Measurements from ENCODE around the gene ARHGEF28.

DNA sequence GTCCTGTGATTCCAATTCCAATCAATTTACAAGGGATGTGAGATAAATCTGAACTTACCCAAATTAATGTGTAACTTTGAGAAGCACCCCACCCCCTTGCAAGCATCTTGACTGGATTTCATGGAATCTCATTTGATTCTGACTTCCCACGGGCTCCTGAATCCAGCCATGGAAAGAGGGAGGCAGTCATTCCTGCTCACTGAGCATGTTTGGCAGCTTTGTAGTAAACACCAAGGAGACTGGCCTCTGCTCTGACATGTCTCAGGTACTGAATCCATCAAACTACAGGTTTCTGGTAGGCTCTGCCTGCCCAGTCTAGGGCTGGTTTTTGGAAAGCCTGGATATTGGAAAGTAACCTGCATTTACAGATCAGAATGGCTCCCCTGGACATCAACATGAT is 357.6 kb downstream of the ARHGEF28 start:
- TF ChIP-seq EZH2 (IDR thresholded peaks at IDR 0.05) (no peak), CTCF (IDR thresholded peaks at IDR 0.05) (no peak)
